Cardiac atrium fibroblast (primary cell): Measurements from ENCODE around the gene DHX32. TPM values are rescaled to one million over a fixed set of nuclear protein-coding genes. Genes with fewer than 3 reads are reported as not detected.

Experiments
- total RNA-seq: library from RNA; depleted of rRNA; stranded (reverse); fragments of >200 nt; gene quantifications from 2 replicates; pipeline ENCODE4 v1.2.3, GENCODE V29; 2015

DHX32 gene
- 28.2 and 34.0 TPM in 2 replicates for total RNA-seq

DNA sequence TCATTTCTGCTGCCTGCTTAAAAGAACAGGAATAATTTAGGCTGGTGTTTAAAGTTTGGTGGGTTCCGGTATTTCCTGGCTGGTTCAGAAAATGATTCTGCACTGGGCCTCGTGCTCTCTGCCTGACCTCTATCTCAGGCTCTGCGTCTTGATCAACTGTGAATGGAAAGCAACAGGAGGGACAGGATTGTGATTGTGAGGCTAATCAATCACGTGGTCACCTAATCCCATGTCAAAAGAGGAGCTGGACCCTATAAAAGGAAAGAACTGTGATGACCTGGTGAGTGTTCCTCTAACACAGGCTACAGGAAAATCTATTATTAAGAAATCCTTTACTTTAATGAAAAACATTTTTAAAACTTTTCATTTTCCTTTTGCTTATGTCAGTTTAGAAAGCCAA, at the start of gene DHX32:
TSS of gene DHX32 (minus strand) at position 101 of the 400 bp plus-strand sequence. CDS start 468 bp downstream, outside the sequence.

GRCh38 chr10:125896088-125896934, 15.2 kb upstream of the DHX32 start, which contains the start of gene FANK1:
FANK1 (plus strand) TSS chr10:125896564; CDS start chr10:125896643, 79 bp downstream.

GRCh38 chr10:125822878-125823662, 58.0 kb downstream of the DHX32 start, which contains the start of the genes BCCIP and UROS:
BCCIP (plus strand) TSS chr10:125823546; CDS start chr10:125823558, 12 bp downstream.
UROS (minus strand) TSS chr10:125823258; CDS start chr10:125816499, 6,759 bp downstream.

Other genes with a start within 250 kb of the DHX32 start
- not detected in 2 replicates for gene TEX36, start 198.1 kb downstream of the DHX32 start, total RNA-seq
- gene EDRF1, start 161.6 kb downstream of the DHX32 start, total RNA-seq: 9.4 and 11.0 TPM in 2 replicates
- not detected in 2 replicates for gene MMP21, start 105.5 kb downstream of the DHX32 start, total RNA-seq
- gene UROS, start 58.0 kb downstream of the DHX32 start, total RNA-seq: 52.9 and 73.5 TPM in 2 replicates
- 39.9 and 52.3 TPM in 2 replicates for gene BCCIP, start 57.7 kb downstream of the DHX32 start, total RNA-seq
- 1.3 and 2.5 TPM in 2 replicates for gene FANK1, start 15.3 kb upstream of the DHX32 start, total RNA-seq